ENCODE measurements around the gene HSFX2.
"Not testable (repeated sequence)": the region's sequence is repeated elsewhere in the genome, so short reads cannot be mapped to it uniquely, and the experiment has no call there.

HSFX2 gene

DNA sequence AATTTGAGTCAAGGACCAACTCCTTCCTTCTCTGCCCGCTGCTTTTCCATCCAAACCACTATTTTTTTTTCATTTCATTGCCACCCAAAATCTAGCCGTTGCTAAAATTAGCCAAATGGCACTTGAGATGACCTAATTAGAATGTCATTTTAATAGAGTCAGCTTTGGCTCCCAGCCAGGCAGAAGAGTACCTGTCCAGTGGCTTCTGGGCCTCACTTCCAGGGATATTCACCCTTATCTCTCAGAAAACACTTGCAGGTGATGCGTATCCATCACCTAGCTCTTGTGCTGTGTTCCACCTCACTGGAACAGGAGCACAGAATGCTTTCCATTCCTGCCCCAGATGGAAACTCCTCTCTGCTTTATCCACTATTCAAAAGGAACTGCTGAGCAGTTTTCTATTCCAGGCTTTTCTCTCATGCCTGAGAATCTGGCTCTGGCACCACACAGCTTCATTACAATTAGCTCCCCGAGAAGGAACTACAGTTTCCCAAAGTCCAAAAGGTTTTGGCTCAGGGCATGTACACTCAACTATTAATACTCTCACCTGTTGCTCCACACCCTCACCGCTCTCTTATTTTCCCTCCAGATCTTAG is 26.3 kb downstream of the HSFX2 start:
- H3F3A ChIP-seq (ENCODE audit: insufficient read depth, low read length) = no peaks in the 10 kb centered on the region

DNA sequence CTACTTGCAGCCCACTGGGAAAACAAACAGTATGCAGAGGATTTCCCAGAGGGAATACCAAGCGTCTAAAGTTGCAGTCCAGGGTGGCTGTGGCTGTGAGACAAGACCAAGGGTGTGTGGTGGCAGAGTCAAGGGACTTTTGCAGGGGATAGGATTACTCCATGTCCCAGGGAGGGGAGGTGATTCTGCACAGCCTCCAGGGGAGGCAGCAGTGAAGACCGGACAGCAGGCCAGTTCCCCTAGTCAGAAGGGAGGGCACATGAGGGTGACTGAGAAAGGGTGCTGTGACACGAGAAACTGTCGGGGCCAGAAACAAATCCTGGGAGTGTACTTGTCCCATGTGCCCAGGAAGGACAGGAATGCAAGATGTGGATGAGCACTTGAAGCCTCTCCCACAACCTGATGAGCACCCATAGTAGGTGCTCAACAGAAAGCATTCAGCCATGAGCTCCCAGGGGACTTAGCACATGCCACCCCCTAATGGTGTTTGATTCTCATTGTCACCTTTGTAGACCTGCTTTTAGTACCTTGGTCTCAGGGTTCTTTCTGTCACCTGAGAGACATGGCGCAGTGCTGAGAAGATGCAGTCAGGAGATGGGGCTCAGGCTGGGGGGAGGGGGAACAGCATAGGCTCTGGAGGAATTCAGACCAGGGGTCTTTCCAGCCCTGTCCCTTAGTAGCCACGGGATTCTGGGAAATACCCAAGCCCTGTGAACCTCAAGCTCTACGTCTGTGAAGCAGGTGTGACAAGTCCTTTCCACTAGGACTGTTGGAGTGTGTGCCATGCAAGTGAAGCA is 27.3 kb downstream of the HSFX2 start:
- H3K4me2 ChIP-seq (ENCODE audit: low read depth, low read length) = no peak overlapping the region
- H2AFZ ChIP-seq (ENCODE audit: low read length) = no peak overlapping the region
- H3K79me2 ChIP-seq (ENCODE audit: low read length) = no peaks in the 10 kb centered on the region
- H3F3A ChIP-seq (ENCODE audit: insufficient read depth, low read length) = no peaks in the 10 kb centered on the region
- no peak overlapping the region for H3K27ac ChIP-seq (ENCODE audit: low read length)
- TF ChIP-seq, protein P1, sequence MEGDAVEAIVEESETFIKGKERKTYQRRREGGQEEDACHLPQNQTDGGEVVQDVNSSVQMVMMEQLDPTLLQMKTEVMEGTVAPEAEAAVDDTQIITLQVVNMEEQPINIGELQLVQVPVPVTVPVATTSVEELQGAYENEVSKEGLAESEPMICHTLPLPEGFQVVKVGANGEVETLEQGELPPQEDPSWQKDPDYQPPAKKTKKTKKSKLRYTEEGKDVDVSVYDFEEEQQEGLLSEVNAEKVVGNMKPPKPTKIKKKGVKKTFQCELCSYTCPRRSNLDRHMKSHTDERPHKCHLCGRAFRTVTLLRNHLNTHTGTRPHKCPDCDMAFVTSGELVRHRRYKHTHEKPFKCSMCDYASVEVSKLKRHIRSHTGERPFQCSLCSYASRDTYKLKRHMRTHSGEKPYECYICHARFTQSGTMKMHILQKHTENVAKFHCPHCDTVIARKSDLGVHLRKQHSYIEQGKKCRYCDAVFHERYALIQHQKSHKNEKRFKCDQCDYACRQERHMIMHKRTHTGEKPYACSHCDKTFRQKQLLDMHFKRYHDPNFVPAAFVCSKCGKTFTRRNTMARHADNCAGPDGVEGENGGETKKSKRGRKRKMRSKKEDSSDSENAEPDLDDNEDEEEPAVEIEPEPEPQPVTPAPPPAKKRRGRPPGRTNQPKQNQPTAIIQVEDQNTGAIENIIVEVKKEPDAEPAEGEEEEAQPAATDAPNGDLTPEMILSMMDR (IDR thresholded peaks at IDR 0.05; ENCODE audit: low read length) = no peak
- TF ChIP-seq EZH2phosphoT487 (IDR thresholded peaks at IDR 0.05; ENCODE audit: low read length) = no peak
- TF ChIP-seq EZH2 (optimal IDR thresholded peaks at IDR 0.05; ENCODE audit: low read depth, low read length) = no peak
- H3K36me3 ChIP-seq (replicated peaks; ENCODE audit: insufficient read depth, low read length) = no peaks in the 10 kb centered on the region
- H4K20me1 ChIP-seq (ENCODE audit: insufficient read depth, low read length) = no peaks in the 10 kb centered on the region
- H3K9me2 ChIP-seq (replicated peaks; ENCODE audit: insufficient read depth, low read length) = no peaks in the 10 kb centered on the region
- no peaks in the 10 kb centered on the region for H3K4me1 ChIP-seq (ENCODE audit: low read length)
- no peak for DNase-seq
- no peaks in the 10 kb centered on the region for H3K27me3 ChIP-seq (replicated peaks; ENCODE audit: insufficient read depth, low read length)
- no peaks in the 10 kb centered on the region for H3K9me3 ChIP-seq (replicated peaks; ENCODE audit: insufficient read depth, low read length)
- no peak overlapping the region for H3K9ac ChIP-seq (ENCODE audit: low read length)
- H3K4me3 ChIP-seq (ENCODE audit: low read length) = no peak overlapping the region

More for the DNA sequence above, 26.3 kb downstream of the HSFX2 start:
- H3K9me2 ChIP-seq (replicated peaks; ENCODE audit: insufficient read depth, low read length) = no peaks in the 10 kb centered on the region
- H3K27ac ChIP-seq (ENCODE audit: low read length) = no peak overlapping the region
- H3K9ac ChIP-seq (ENCODE audit: low read length) = no peak overlapping the region
- no peak overlapping the region for H3K4me3 ChIP-seq (ENCODE audit: low read length)
- no peak overlapping the region for H2AFZ ChIP-seq (ENCODE audit: low read length)
- no peaks in the 10 kb centered on the region for H3K36me3 ChIP-seq (replicated peaks; ENCODE audit: insufficient read depth, low read length)
- no peaks in the 10 kb centered on the region for H3K27me3 ChIP-seq (replicated peaks; ENCODE audit: insufficient read depth, low read length)
- H3K4me1 ChIP-seq (ENCODE audit: low read length) = no peaks in the 10 kb centered on the region
- H4K20me1 ChIP-seq (ENCODE audit: insufficient read depth, low read length) = no peaks in the 10 kb centered on the region
- no peaks in the 10 kb centered on the region for H3K79me2 ChIP-seq (ENCODE audit: low read length)
- no peak overlapping the region for H3K4me2 ChIP-seq (ENCODE audit: low read depth, low read length)
- TF ChIP-seq EZH2phosphoT487 (IDR thresholded peaks at IDR 0.05; ENCODE audit: low read length) (no peak), EZH2 (optimal IDR thresholded peaks at IDR 0.05; ENCODE audit: low read depth, low read length) (no peak)
- TF ChIP-seq, protein P1 (IDR thresholded peaks at IDR 0.05; ENCODE audit: low read length) = no peak
- no peak for DNase-seq
- H3K9me3 ChIP-seq (replicated peaks; ENCODE audit: insufficient read depth, low read length) = no peaks in the 10 kb centered on the region

DNA sequence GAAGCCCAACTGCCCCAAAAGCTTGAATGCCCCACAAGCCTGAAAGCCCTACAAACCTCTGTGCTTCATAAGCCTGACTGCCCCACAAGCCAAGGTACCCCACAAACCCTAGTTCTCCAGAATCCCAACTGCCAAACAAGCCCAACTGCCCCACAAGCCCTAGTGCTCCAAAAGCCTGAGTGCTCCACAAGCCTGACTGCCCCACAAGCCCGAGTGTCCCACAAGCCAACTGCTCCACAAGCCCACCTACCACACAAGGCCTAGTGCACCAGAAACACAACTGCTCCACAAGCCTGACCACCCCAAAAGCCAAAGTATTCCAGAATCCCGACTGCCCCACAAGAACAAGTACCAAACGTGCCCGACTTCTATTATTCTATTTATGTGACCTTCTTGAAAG is 31.8 kb downstream of the HSFX2 start:
- DNase-seq = no peak
- TF ChIP-seq EZH2phosphoT487 (IDR thresholded peaks at IDR 0.05; ENCODE audit: low read length) = no peak
- no peak for TF ChIP-seq EZH2 (optimal IDR thresholded peaks at IDR 0.05; ENCODE audit: low read depth, low read length)
- TF ChIP-seq, protein P1 (IDR thresholded peaks at IDR 0.05; ENCODE audit: low read length) = no peak
- H3K4me2 ChIP-seq (ENCODE audit: low read depth, low read length) = no peak overlapping the region
- no peaks in the 10 kb centered on the region for H3F3A ChIP-seq (ENCODE audit: insufficient read depth, low read length)
- H3K4me1 ChIP-seq (ENCODE audit: low read length) = no peaks in the 10 kb centered on the region
- H3K27ac ChIP-seq (ENCODE audit: low read length) = no peak overlapping the region
- H2AFZ ChIP-seq (ENCODE audit: low read length) = no peak overlapping the region
- H4K20me1 ChIP-seq (ENCODE audit: insufficient read depth, low read length) = no peaks in the 10 kb centered on the region
- no peaks in the 10 kb centered on the region for H3K79me2 ChIP-seq (ENCODE audit: low read length)
- no peaks in the 10 kb centered on the region for H3K27me3 ChIP-seq (replicated peaks; ENCODE audit: insufficient read depth, low read length)
- H3K9me3 ChIP-seq (replicated peaks; ENCODE audit: insufficient read depth, low read length) = no peaks in the 10 kb centered on the region
- H3K4me3 ChIP-seq (ENCODE audit: low read length) = no peak overlapping the region
- H3K9ac ChIP-seq (ENCODE audit: low read length) = no peak overlapping the region
- no peaks in the 10 kb centered on the region for H3K36me3 ChIP-seq (replicated peaks; ENCODE audit: insufficient read depth, low read length)
- H3K9me2 ChIP-seq (replicated peaks; ENCODE audit: insufficient read depth, low read length) = no peaks in the 10 kb centered on the region

DNA sequence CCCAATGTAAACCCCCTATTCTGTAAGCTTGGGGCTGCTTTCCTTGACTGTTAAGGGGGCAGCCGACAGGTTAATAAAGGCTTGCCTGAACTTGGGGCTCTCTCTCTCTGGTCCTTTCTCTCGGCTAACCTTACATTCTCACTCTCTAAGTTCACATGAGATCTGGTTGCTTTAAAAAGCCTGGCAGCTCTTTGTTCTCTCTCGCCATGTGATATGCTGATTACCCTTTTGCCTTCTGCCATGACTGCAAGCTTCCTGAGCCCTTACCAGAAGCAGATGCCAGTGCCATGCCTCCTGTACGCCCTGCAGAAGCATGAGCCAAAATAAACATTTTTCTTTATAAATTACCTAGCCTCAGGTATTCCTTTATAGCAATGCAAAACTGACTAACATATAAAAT is 39.9 kb downstream of the HSFX2 start:
- H3K9me2 ChIP-seq (replicated peaks; ENCODE audit: insufficient read depth, low read length); H2AFZ ChIP-seq (ENCODE audit: low read length); H3K36me3 ChIP-seq (replicated peaks; ENCODE audit: insufficient read depth, low read length); H3K27ac ChIP-seq (ENCODE audit: low read length); H3K27me3 ChIP-seq (replicated peaks; ENCODE audit: insufficient read depth, low read length); H3K4me1 ChIP-seq (ENCODE audit: low read length); H3K79me2 ChIP-seq (ENCODE audit: low read length); DNase-seq; H4K20me1 ChIP-seq (ENCODE audit: insufficient read depth, low read length); H3F3A ChIP-seq (ENCODE audit: insufficient read depth, low read length); H3K4me3 ChIP-seq (ENCODE audit: low read length); H3K9ac ChIP-seq (ENCODE audit: low read length); H3K9me3 ChIP-seq (replicated peaks; ENCODE audit: insufficient read depth, low read length); H3K4me2 ChIP-seq (ENCODE audit: low read depth, low read length): not testable (repeated sequence)

DNA sequence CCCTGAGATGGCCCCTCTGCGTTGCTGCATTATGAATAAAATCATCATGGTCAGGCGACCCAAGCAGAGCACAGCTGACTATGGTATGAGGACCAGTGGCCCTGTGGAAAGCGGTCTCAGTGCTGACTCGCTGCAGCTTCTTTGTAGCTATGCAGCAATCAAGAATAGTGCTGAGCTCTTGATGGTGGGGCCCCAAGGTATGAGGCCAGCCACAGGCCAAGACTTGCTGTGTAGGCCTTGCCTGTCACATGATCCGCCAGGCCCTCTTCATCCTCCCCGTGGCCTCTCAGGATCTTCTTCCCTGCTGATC is 43.2 kb downstream of the HSFX2 start:
- not testable (repeated sequence) for H3K9ac ChIP-seq (ENCODE audit: low read length); H3K4me2 ChIP-seq (ENCODE audit: low read depth, low read length); H4K20me1 ChIP-seq (ENCODE audit: insufficient read depth, low read length); DNase-seq; H3K27ac ChIP-seq (ENCODE audit: low read length); H3K79me2 ChIP-seq (ENCODE audit: low read length); H3K9me2 ChIP-seq (replicated peaks; ENCODE audit: insufficient read depth, low read length); H3K4me3 ChIP-seq (ENCODE audit: low read length); H3K4me1 ChIP-seq (ENCODE audit: low read length); H3K27me3 ChIP-seq (replicated peaks; ENCODE audit: insufficient read depth, low read length); H3K9me3 ChIP-seq (replicated peaks; ENCODE audit: insufficient read depth, low read length); H3K36me3 ChIP-seq (replicated peaks; ENCODE audit: insufficient read depth, low read length); H2AFZ ChIP-seq (ENCODE audit: low read length); H3F3A ChIP-seq (ENCODE audit: insufficient read depth, low read length)
